BLaER1 (cell line): ENCODE results near the gene STON1.

Experiments used
- H3K27ac ChIP-seq: shearing (Covaris generic); formaldehyde crosslinking; 2 replicates; pipeline ENCODE4 v1.8.1; 2022
- H3K27me3 ChIP-seq: shearing (Covaris generic); formaldehyde crosslinking; 2 replicates; pipeline ENCODE4 v1.8.1; 2022
- H3K36me3 ChIP-seq: shearing (Covaris generic); formaldehyde crosslinking; 2 replicates; pipeline ENCODE4 v1.8.1; 2022
- H3K4me1 ChIP-seq: shearing (Covaris generic); formaldehyde crosslinking; 2 replicates; pipeline ENCODE4 v1.8.1; 2022
- H3K4me2 ChIP-seq: shearing (Covaris generic); formaldehyde crosslinking; 2 replicates; pipeline ENCODE4 v1.8.1; 2022
- H3K4me3 ChIP-seq: shearing (Covaris generic); formaldehyde crosslinking; 2 replicates; pipeline ENCODE4 v1.8.1; 2022
- H3K9ac ChIP-seq: shearing (Covaris generic); formaldehyde crosslinking; 2 replicates; pipeline ENCODE4 v1.8.1; 2022
- H3K9me3 ChIP-seq: shearing (Covaris generic); formaldehyde crosslinking; 2 replicates; pipeline ENCODE4 v1.8.1; 2022
- H4K20me1 ChIP-seq: shearing (Covaris generic); formaldehyde crosslinking; 2 replicates; pipeline ENCODE4 v1.8.1; 2022
- Cebpa-rat ChIP-seq: shearing (Covaris generic); IDR thresholded peaks from 2 replicates; pipeline ENCODE4 v1.8.1; 2022

The STON1 gene

DNA sequence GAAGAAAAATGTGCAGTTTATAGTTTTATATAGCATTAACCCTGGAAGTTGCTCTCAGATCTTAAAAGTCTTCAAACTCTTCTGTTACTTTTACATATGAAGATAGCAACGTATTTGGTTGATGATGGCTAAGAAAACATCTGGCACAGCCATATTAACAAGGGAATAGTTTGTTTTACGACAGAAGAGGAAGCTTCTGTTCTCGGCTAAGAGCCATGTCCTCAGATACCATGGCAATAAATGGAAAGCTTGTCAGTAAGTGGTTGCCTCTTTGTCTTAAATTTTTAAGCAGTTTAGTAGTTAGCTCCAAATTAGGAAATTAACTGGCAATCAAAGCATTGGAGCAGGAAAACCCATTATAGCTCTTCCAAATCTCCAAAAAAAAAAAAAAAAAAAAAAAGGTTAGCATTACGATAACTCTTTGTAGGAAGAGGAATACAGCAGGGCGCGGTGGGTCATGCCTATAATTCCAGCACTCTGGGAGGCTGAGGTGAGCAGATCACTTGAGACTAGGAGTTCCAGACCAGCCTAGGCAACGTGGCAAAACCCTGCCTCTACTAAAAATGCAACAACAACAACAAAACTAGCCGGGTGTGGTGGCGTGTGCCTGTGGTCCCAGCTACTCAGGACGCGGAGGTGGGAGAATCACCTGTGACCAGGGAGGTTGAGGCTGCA is 4.5 kb upstream of the STON1 start:
- Histone ChIP-seq H3K9ac (no peak overlapping the region), H3K4me3 (no peak overlapping the region), H4K20me1 (no peaks in the 10 kb centered on the region), H3K27me3 (no peaks in the 10 kb centered on the region), H3K27ac (no peak overlapping the region), H3K4me2 (peak overlapping the region; percentile 38; the same call in 1 of the 2 replicates), H3K9me3 (no peaks in the 10 kb centered on the region), H3K36me3 (peaks cover 18% of the 10 kb centered on the region), H3K4me1 (peaks cover 27% of the 10 kb centered on the region)
- TF ChIP-seq Cebpa-rat, result no peak

- H3K4me3 ChIP-seq, result no peak overlapping the region
- H3K9ac ChIP-seq, result no peak overlapping the region
- H3K9me3 ChIP-seq, result no peaks in the 10 kb centered on the region
- H3K27ac ChIP-seq, result no peak overlapping the region
- no peak overlapping the region for H3K4me2 ChIP-seq
- no peaks in the 10 kb centered on the region for H4K20me1 ChIP-seq
- no peaks in the 10 kb centered on the region for H3K27me3 ChIP-seq
- H3K4me1 ChIP-seq, result peaks cover 43% of the 10 kb centered on the region
- no peak for TF ChIP-seq Cebpa-rat
- H3K36me3 ChIP-seq, result no peaks in the 10 kb centered on the region
Measured at GRCh38 chr2:48527226-48527885, 2.6 kb upstream of the STON1 start.

GRCh38 chr2:48528431-48528830 is 1.5 kb upstream of the STON1 start:
- H4K20me1 ChIP-seq, result no peaks in the 10 kb centered on the region
- H3K4me2 ChIP-seq, result peak overlapping the region; percentile 48
- no peaks in the 10 kb centered on the region for H3K27me3 ChIP-seq
- H3K27ac ChIP-seq, result no peak overlapping the region
- H3K9ac ChIP-seq, result no peak overlapping the region
- H3K36me3 ChIP-seq, result no peaks in the 10 kb centered on the region
- no peaks in the 10 kb centered on the region for H3K9me3 ChIP-seq
- H3K4me3 ChIP-seq, result no peak overlapping the region
- H3K4me1 ChIP-seq, result peaks cover 43% of the 10 kb centered on the region
- no peak for TF ChIP-seq Cebpa-rat

- Histone ChIP-seq H3K36me3 (no peaks in the 10 kb centered on the region), H3K4me1 (peaks cover 43% of the 10 kb centered on the region), H3K9ac (no peak overlapping the region), H3K9me3 (no peaks in the 10 kb centered on the region), H3K4me2 (peak overlapping the region; percentile 48), H3K4me3 (no peak overlapping the region), H3K27me3 (no peaks in the 10 kb centered on the region), H4K20me1 (no peaks in the 10 kb centered on the region), H3K27ac (no peak overlapping the region)
- no peak for TF ChIP-seq Cebpa-rat
Measured at GRCh38 chr2:48529194-48529593, 760 bp upstream of the STON1 start.

GRCh38 chr2:48529676-48530032 is 300 bp upstream of the STON1 start:
- no peaks in the 10 kb centered on the region for H3K36me3 ChIP-seq
- H3K4me3 ChIP-seq, result peak overlapping the region; percentile 91
- peak overlapping the region; percentile 84 for H3K4me2 ChIP-seq
- no peaks in the 10 kb centered on the region for H4K20me1 ChIP-seq
- no peak overlapping the region for H3K27ac ChIP-seq
- no peak for TF ChIP-seq Cebpa-rat
- no peaks in the 10 kb centered on the region for H3K9me3 ChIP-seq
- H3K4me1 ChIP-seq, result peaks cover 43% of the 10 kb centered on the region
- H3K9ac ChIP-seq, result 0 out of 2 replicates have a peak overlapping the region, but pooled peaks have one; percentile 48
- no peaks in the 10 kb centered on the region for H3K27me3 ChIP-seq

DNA sequence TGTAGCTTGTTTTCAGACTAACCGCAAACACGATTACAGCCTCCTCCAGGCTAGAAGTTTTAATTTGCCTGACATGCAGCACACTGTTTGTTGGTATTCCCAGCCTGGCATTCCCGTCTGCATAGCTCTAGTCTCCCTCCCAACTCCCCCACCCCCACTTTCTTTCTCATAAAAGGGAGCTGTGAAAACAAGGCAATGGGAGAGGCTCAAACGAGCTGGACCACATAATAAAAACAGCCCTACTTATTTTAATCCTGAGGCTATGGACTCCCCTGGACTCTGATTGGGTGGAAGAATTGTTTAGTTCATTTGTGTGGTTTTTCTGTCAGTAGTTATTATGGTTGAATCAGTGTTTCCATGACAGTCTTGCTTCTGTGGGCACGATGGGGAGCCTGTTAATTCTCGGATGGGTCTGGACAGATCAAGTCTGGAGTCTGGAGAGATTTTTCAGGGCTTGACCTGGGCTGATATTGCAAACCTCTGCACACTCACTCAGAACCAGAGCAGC is 1.2 kb downstream of the STON1 start:
- H3K4me2 ChIP-seq, result peak overlapping the region; percentile 99
- H3K4me1 ChIP-seq, result peaks cover 32% of the 10 kb centered on the region
- H3K9ac ChIP-seq, result peak overlapping the region; percentile 85

DNA sequence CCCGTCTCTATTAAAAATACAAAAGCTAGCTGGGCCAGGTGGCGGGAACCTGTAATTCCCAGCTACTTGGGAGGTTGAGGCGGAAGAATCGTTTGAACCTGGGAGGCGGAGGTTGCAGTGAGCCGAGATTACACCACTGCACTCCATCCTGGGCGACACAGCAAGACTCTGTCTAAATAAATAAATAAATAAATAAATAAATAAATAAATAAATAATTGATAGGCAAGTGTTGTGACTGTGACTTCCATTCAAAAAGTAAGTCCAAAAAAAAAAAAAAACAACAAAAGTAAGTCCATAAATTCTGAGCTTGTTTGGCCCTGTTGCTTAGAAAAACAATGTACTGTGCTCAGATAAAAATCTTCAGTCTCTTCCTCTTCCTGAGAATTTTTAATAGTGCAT is 2.2 kb downstream of the STON1 start:
- Histone ChIP-seq H3K4me1 (peaks cover 32% of the 10 kb centered on the region), H3K9me3 (no peaks in the 10 kb centered on the region), H3K27me3 (no peaks in the 10 kb centered on the region), H3K4me3 (no peak overlapping the region), H3K27ac (no peak overlapping the region), H3K4me2 (no peak overlapping the region), H4K20me1 (no peaks in the 10 kb centered on the region), H3K9ac (no peak overlapping the region), H3K36me3 (no peaks in the 10 kb centered on the region)
- TF ChIP-seq Cebpa-rat, result no peak

More for the DNA sequence above, 1.2 kb downstream of the STON1 start:
- Histone ChIP-seq H3K27ac (peak overlapping the region; percentile 76; the same call in 1 of the 2 replicates), H3K27me3 (no peaks in the 10 kb centered on the region), H3K9me3 (no peaks in the 10 kb centered on the region), H3K36me3 (no peaks in the 10 kb centered on the region), H3K4me3 (peak overlapping the region; percentile 91), H4K20me1 (no peaks in the 10 kb centered on the region)
- no peak for TF ChIP-seq Cebpa-rat

DNA sequence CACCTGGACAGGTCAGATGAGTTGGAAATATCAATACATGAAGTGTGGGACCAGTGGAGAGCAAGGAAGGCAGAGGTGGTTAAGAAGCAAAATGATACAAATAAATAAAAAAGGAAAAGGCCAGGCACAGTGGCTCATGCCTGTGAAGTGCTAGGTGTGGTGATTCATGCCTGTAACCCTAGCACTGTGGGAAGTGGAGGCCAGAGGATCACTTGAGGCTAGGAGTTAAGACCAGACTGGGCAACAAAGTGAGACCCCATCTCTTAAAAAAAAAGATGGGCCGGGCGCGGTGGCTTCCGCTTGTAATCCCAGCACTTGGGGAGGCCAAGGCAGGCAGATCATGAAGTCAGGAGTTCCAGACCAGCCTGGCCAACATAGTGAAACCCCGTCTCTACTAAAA is 2.9 kb downstream of the STON1 start:
- no peak overlapping the region for H3K4me2 ChIP-seq
- H3K4me3 ChIP-seq, result no peak overlapping the region
- H4K20me1 ChIP-seq, result no peaks in the 10 kb centered on the region
- H3K4me1 ChIP-seq, result peaks cover 31% of the 10 kb centered on the region
- H3K9ac ChIP-seq, result no peak overlapping the region
- no peak overlapping the region for H3K27ac ChIP-seq
- H3K9me3 ChIP-seq, result no peaks in the 10 kb centered on the region
- no peaks in the 10 kb centered on the region for H3K27me3 ChIP-seq
- no peak for TF ChIP-seq Cebpa-rat
- no peaks in the 10 kb centered on the region for H3K36me3 ChIP-seq

GRCh38 chr2:48534781-48535180 is 4.8 kb downstream of the STON1 start:
- Histone ChIP-seq H3K4me1 (peaks cover 15% of the 10 kb centered on the region), H3K9me3 (0 out of 2 replicates have a peak, but pooled peaks cover 4% of the 10 kb centered on the region), H3K27me3 (no peaks in the 10 kb centered on the region), H3K27ac (no peak overlapping the region), H3K4me3 (no peak overlapping the region), H3K9ac (no peak overlapping the region), H3K4me2 (no peak overlapping the region), H3K36me3 (no peaks in the 10 kb centered on the region), H4K20me1 (no peaks in the 10 kb centered on the region)
- no peak for TF ChIP-seq Cebpa-rat

- Histone ChIP-seq H3K4me1 (no peaks in the 10 kb centered on the region), H3K4me2 (no peak overlapping the region), H3K4me3 (no peak overlapping the region), H3K27ac (no peak overlapping the region), H3K9ac (no peak overlapping the region), H3K27me3 (no peaks in the 10 kb centered on the region), H3K9me3 (0 out of 2 replicates have a peak, but pooled peaks cover 4% of the 10 kb centered on the region), H3K36me3 (no peaks in the 10 kb centered on the region), H4K20me1 (no peaks in the 10 kb centered on the region)
- no peak for TF ChIP-seq Cebpa-rat
Measured at GRCh38 chr2:48540237-48540935, 10.4 kb downstream of the STON1 start.
